NB4 (cell line): ENCODE results near the gene RNF111.

Experiments
- POLR2A ChIP-seq: IDR thresholded peaks from 2 replicates; pipeline ENCODE4 v1.6.1; 2011; ENCODE audit warnings: mild to moderate bottlenecking; ENCODE audit not compliant: insufficient read length; ENCODE audit errors: extremely low read depth
- TF ChIP-seq, protein P1 (sequence below): IDR thresholded peaks from one replicate; pipeline ENCODE4 v1.5.1; 2012; ENCODE audit warnings: low read depth, low read length

DNA sequence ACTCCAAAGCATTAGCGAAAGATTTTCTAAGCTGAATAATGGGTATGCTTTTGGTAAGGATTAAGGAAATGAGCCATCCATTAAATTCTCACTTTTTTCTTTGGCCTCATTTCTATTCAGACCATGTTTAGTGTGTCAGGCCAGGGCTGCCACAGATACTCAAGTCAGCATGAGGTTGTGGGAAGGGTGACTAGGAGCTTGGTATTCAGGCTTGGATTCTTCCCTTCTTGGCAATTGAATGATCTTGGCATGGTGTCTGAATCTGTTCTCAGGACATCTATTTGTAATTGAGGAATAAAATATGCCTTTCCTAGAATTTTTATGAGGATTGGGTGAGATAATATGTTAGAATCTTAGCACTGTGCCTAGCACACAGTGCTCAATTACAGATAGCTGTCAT is 128.7 kb downstream of the RNF111 start:
- TF ChIP-seq POLR2A: no peak
- TF ChIP-seq, protein P1, sequence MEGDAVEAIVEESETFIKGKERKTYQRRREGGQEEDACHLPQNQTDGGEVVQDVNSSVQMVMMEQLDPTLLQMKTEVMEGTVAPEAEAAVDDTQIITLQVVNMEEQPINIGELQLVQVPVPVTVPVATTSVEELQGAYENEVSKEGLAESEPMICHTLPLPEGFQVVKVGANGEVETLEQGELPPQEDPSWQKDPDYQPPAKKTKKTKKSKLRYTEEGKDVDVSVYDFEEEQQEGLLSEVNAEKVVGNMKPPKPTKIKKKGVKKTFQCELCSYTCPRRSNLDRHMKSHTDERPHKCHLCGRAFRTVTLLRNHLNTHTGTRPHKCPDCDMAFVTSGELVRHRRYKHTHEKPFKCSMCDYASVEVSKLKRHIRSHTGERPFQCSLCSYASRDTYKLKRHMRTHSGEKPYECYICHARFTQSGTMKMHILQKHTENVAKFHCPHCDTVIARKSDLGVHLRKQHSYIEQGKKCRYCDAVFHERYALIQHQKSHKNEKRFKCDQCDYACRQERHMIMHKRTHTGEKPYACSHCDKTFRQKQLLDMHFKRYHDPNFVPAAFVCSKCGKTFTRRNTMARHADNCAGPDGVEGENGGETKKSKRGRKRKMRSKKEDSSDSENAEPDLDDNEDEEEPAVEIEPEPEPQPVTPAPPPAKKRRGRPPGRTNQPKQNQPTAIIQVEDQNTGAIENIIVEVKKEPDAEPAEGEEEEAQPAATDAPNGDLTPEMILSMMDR: no peak
